Keratinocyte (primary cell): ENCODE results near the gene NAP1L1.

Experiments
- CTCF ChIP-seq, 3 experiments: IDR thresholded peaks in 1 of 3; conservative IDR thresholded peaks in 1 of 3; optimal IDR thresholded peaks in 1 of 3; 2 replicates in 2 of 3; 3 replicates in 1 of 3; pipeline versions ENCODE3 to v1.5.1; 2011; ENCODE audit warnings: low read length in 3 of 3, mild to moderate bottlenecking in 3 of 3, moderate library complexity in 2 of 3, control low read depth in 1 of 3, inconsistent platforms in 1 of 3; ENCODE audit not compliant: insufficient read depth in 2 of 3; ENCODE audit errors: extremely low read depth in 1 of 3
- EZH2 ChIP-seq: IDR thresholded peaks from one replicate; pipeline ENCODE4 v1.6.1; 2012; ENCODE audit warnings: inconsistent platforms, mild to moderate bottlenecking, low read length, moderate library complexity

- no peak for TF ChIP-seq EZH2
- no peak for TF ChIP-seq CTCF (optimal IDR thresholded peaks at IDR 0.05 in 1 of 3, IDR thresholded peaks at IDR 0.05 in 1 of 3, conservative IDR thresholded peaks at IDR 0.05 in 1 of 3; ENCODE audit: extremely low read depth in 1 of 3, insufficient read depth in 2 of 3, low read length in 3 of 3)
Observed at GRCh38 chr12:76007640-76008039, 76.8 kb downstream of the NAP1L1 start.
